Measurements from ENCODE around the gene ARMC9. TPM values are rescaled to one million over a fixed set of nuclear protein-coding genes. Genes with fewer than 3 reads are reported as not detected.
A peak's percentile ranks its signal among the peaks of the same experiment; 100 is the strongest.

The ARMC9 gene
- total RNA-seq, 1 experiment from 2014 or later, result 14.9 TPM

DNA sequence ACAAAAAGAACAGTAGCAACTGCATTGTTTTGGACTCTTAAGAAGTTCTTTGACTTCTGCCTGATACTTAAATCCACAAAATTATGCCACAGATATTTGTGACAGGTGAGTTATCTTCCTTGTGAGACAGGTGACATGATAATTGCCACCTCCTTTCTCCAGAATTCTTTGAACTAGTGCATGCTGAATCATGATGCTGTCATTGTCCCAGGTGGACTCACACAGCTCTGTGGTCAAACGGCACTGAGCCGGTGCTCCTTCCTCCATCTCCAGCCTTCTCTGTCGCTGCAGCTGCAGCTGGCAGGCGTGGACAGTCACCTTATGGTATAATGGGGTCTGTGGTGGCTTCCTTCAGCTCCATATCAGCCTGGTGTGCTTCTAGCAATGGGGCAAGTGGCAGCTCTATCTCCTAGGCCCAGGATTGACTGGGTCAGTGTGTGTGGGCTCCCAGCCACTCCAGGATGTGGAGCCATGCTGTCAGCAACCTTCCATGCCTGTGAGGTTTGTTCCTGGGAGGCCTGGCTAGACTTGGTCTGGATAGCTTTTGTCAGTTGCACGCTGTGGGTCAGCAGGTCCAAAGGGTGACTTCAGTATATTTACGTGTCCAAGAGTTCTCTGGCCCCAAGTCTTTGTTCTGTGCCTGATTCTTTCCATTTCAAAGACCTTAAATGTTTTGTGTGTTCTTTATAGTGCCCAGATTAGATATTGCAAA is 15.7 kb downstream of the ARMC9 start:
- TF ChIP-seq CTCF (conservative IDR thresholded peaks at IDR 0.05; ENCODE audit: low read depth, low read length) (no peak), EZH2 (IDR thresholded peaks at IDR 0.05; ENCODE audit: borderline replicate concordance, low read depth, low read length, poor library complexity, severe bottlenecking) (no peak)
- POLR2A ChIA-PET (ENCODE audit: low non-redundant PET), result no interaction called here
- CTCF ChIA-PET, result no interaction called here
- Histone ChIP-seq H3K36me3 (ENCODE audit: insufficient read depth, low read length, poor library complexity, severe bottlenecking) (no peaks in the 10 kb centered on the region), H3K4me1 (ENCODE audit: insufficient read depth, low read length, poor library complexity, severe bottlenecking) (no peaks in the 10 kb centered on the region), H3K4me3 (ENCODE audit: low read depth, low read length, poor library complexity, severe bottlenecking) (no peak overlapping the region), H3K27ac (ENCODE audit: low read depth, low read length, poor library complexity, severe bottlenecking) (no peak overlapping the region), H3K9me3 (ENCODE audit: low read depth, low read length, poor library complexity, severe bottlenecking) (no peaks in the 10 kb centered on the region), H3K27me3 (replicated peaks; ENCODE audit: insufficient read depth, low read depth, low read length, poor library complexity) (no peaks in the 10 kb centered on the region)
- no peak for DNase-seq (ENCODE audit: low spot score)
- intact Hi-C loops (cut with micrococcal nuclease; ENCODE audit: unreplicated experiment), result no loop called here
- BruUV-seq (replicated peaks), result no TSS peak

DNA sequence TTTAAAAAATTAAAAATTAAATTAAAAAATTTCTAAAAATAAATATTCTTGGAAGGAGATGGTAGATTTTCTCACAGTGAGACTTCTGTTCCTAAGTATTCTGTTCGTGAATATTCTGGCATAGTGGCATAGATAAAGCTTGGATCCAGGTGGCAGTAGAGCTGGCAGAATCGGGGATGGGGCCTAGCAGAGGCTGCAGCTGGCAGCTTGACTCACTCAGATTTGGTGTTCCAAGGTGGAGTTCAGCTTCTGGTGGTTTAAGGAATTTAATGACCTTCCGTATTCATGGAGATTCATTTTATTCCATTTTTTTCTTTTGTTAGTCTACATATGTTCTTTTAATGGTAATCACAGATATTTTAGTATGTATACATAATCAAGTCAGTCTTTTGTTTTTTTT is 19.9 kb downstream of the ARMC9 start:
- Histone ChIP-seq H3K4me3 (ENCODE audit: low read depth, low read length, poor library complexity, severe bottlenecking) (no peak overlapping the region), H3K27ac (ENCODE audit: low read depth, low read length, poor library complexity, severe bottlenecking) (no peak overlapping the region), H3K4me1 (ENCODE audit: insufficient read depth, low read length, poor library complexity, severe bottlenecking) (no peaks in the 10 kb centered on the region), H3K36me3 (ENCODE audit: insufficient read depth, low read length, poor library complexity, severe bottlenecking) (no peaks in the 10 kb centered on the region), H3K27me3 (replicated peaks; ENCODE audit: insufficient read depth, low read depth, low read length, poor library complexity) (no peaks in the 10 kb centered on the region), H3K9me3 (ENCODE audit: low read depth, low read length, poor library complexity, severe bottlenecking) (no peaks in the 10 kb centered on the region)
- BruUV-seq (replicated peaks), result no TSS peak
- no peak for TF ChIP-seq EZH2 (IDR thresholded peaks at IDR 0.05; ENCODE audit: borderline replicate concordance, low read depth, low read length, poor library complexity, severe bottlenecking)
- no peak for TF ChIP-seq CTCF (conservative IDR thresholded peaks at IDR 0.05; ENCODE audit: low read depth, low read length)
- DNase-seq (ENCODE audit: low spot score), result no peak
- ChIA-PET POLR2A (ENCODE audit: low non-redundant PET) (no interaction called here), CTCF (no interaction called here)
- intact Hi-C loops (cut with micrococcal nuclease; ENCODE audit: unreplicated experiment), result no loop called here

GRCh38 chr2:231219289-231219688 is 20.9 kb downstream of the ARMC9 start:
- no TSS peak for BruUV-seq (replicated peaks)
- Histone ChIP-seq H3K9me3 (ENCODE audit: low read depth, low read length, poor library complexity, severe bottlenecking) (no peaks in the 10 kb centered on the region), H3K4me1 (ENCODE audit: insufficient read depth, low read length, poor library complexity, severe bottlenecking) (no peaks in the 10 kb centered on the region), H3K4me3 (ENCODE audit: low read depth, low read length, poor library complexity, severe bottlenecking) (no peak overlapping the region), H3K27me3 (replicated peaks; ENCODE audit: insufficient read depth, low read depth, low read length, poor library complexity) (no peaks in the 10 kb centered on the region), H3K27ac (ENCODE audit: low read depth, low read length, poor library complexity, severe bottlenecking) (peak overlapping the region; percentile 40), H3K36me3 (ENCODE audit: insufficient read depth, low read length, poor library complexity, severe bottlenecking) (no peaks in the 10 kb centered on the region)
- peak; percentile 15 for DNase-seq (ENCODE audit: low spot score)
- intact Hi-C loops (cut with micrococcal nuclease; ENCODE audit: unreplicated experiment), result no loop called here
- CTCF ChIA-PET, result interaction anchor here (0.6 kb wide), 1 partner anchor 78 kb away, joined by 3 read pairs; no protein-coding TSS in a partner anchor
- TF ChIP-seq CTCF (conservative IDR thresholded peaks at IDR 0.05; ENCODE audit: low read depth, low read length), result no peak
- no peak for TF ChIP-seq EZH2 (IDR thresholded peaks at IDR 0.05; ENCODE audit: borderline replicate concordance, low read depth, low read length, poor library complexity, severe bottlenecking)
- POLR2A ChIA-PET (ENCODE audit: low non-redundant PET), result interaction anchor here (0.6 to 0.7 kb wide), 2 partner anchors 27 to 73 kb away, joined by 3 to 5 read pairs; no protein-coding TSS in a partner anchor
